SK-N-MC (cell line): ENCODE data around the gene PCSK2.

Source experiments
- EZH2 ChIP-seq: fragments of 200-600 bp; sonication (generic); IDR thresholded peaks from one replicate; pipeline ENCODE4 v1.6.1; 2017; ENCODE audit warnings: antibody characterized with exemption
- POLR2AphosphoS5 ChIP-seq: IDR thresholded peaks from 2 replicates; pipeline ENCODE4 v1.6.1; 2012; ENCODE audit warnings: mild to moderate bottlenecking, low read depth, low read length, borderline replicate concordance

DNA sequence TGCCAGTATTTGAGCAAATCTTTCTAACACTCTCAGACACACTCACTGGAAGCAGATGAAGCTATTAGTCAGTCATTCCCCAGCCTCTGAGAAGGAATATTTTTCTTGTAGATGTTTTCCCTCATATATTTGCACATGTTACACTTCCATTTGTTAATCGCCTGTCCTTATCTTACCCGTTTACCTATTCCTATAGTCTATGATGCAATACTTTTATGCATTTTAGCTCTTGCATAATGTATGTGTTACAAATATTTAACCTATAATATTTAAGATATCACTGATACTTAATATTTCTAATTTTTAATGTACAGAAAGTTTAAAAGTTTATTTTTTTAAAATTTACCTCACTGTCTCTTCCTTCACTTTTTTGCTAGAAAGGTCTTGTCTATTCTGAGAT is 71.9 kb downstream of the PCSK2 start:
- no peak for TF ChIP-seq EZH2
- no peak for TF ChIP-seq POLR2AphosphoS5
